Progenitor cell of endocrine pancreas (in vitro differentiated cells): ENCODE data around the gene LRMDA. TPM values are rescaled to one million over a fixed set of nuclear protein-coding genes. Genes with fewer than 3 reads are reported as not detected.
"Not testable (repeated sequence)": the region's sequence is repeated elsewhere in the genome, so short reads cannot be mapped to it uniquely, and the experiment has no call there.

Experiments
- DNase-seq: peaks from one replicate; pipeline ENCODE4 v3.0.0; 2021; ENCODE audit warnings: low spot score; ENCODE audit not compliant: unreplicated experiment
- H3K27ac Mint-ChIP-seq: 2 replicates; pipeline ENCODE4 v1.8.0; 2021; ENCODE audit warnings: mild to moderate bottlenecking, moderate library complexity, mixed read lengths
- H3K27me3 Mint-ChIP-seq: 2 replicates; pipeline ENCODE4 v1.8.0; 2021; ENCODE audit warnings: mixed read lengths
- H3K36me3 Mint-ChIP-seq: 2 replicates; pipeline ENCODE4 v1.8.0; 2022; ENCODE audit warnings: mixed read lengths; ENCODE audit not compliant: insufficient read depth
- H3K4me1 Mint-ChIP-seq: 2 replicates; pipeline ENCODE4 v1.8.0; 2021; ENCODE audit warnings: low read depth, mixed read lengths
- H3K4me3 Mint-ChIP-seq: 2 replicates; pipeline ENCODE4 v1.8.0; 2021; ENCODE audit warnings: low read depth, mild to moderate bottlenecking, moderate library complexity, mixed read lengths
- H3K9me3 Mint-ChIP-seq: 2 replicates; pipeline ENCODE4 v1.8.0; 2021; ENCODE audit warnings: low read depth, mixed read lengths
- total RNA-seq: library from RNA; stranded (reverse); gene quantifications from 2 replicates; pipeline ENCODE4 v1.2.1, GENCODE V29; 2021
- TF ChIP-seq, protein P1 (sequence below): fragments of 200-600 bp; sonication (generic); IDR thresholded peaks from one replicate; pipeline ENCODE4 v1.5.0; 2021; ENCODE audit warnings: antibody characterized with exemption, mild to moderate bottlenecking; ENCODE audit not compliant: unreplicated experiment

The LRMDA gene
- total RNA-seq, 1 donor from 2014 or later, result 6.5 TPM

GRCh38 chr10:76055963-76056362 lies 624.5 kb downstream of the LRMDA start:
- TF ChIP-seq, protein P1, sequence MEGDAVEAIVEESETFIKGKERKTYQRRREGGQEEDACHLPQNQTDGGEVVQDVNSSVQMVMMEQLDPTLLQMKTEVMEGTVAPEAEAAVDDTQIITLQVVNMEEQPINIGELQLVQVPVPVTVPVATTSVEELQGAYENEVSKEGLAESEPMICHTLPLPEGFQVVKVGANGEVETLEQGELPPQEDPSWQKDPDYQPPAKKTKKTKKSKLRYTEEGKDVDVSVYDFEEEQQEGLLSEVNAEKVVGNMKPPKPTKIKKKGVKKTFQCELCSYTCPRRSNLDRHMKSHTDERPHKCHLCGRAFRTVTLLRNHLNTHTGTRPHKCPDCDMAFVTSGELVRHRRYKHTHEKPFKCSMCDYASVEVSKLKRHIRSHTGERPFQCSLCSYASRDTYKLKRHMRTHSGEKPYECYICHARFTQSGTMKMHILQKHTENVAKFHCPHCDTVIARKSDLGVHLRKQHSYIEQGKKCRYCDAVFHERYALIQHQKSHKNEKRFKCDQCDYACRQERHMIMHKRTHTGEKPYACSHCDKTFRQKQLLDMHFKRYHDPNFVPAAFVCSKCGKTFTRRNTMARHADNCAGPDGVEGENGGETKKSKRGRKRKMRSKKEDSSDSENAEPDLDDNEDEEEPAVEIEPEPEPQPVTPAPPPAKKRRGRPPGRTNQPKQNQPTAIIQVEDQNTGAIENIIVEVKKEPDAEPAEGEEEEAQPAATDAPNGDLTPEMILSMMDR, result no peak
- H3K36me3 Mint-ChIP-seq, result peaks cover 5% of the 10 kb centered on the region
- peaks cover 28% of the 10 kb centered on the region for H3K27me3 Mint-ChIP-seq
- peaks cover 9% of the 10 kb centered on the region for H3K9me3 Mint-ChIP-seq
- H3K4me3 Mint-ChIP-seq, result no peak overlapping the region
- H3K4me1 Mint-ChIP-seq, result peaks cover 26% of the 10 kb centered on the region
- no peak for DNase-seq
- H3K27ac Mint-ChIP-seq, result no peak overlapping the region

- H3K9me3 Mint-ChIP-seq, result peaks cover 11% of the 10 kb centered on the region
- H3K36me3 Mint-ChIP-seq, H3K4me3 Mint-ChIP-seq, H3K27ac Mint-ChIP-seq, DNase-seq, H3K4me1 Mint-ChIP-seq, H3K27me3 Mint-ChIP-seq: not testable (repeated sequence)
Observed at GRCh38 chr10:76060993-76061392, 629.6 kb downstream of the LRMDA start.

DNA sequence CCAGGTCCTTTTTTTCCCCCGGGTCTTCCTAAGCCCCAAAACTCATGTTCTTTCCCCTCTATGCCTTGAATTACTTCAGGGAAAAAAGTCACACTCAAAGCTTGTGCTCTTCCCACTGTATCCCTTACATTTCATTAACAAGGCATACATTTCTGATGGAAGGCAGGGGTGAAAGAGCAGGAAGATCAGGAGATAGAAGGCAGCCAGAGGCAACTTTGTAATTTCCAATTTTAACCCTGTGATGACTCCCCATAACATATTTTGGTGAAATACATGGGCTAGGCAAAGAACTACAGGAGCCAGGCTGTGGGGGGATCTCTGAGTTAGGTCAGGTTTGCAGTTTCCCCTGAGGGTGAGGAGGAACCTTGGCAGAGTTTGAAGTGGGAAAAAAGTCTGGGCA lies 635.0 kb downstream of the LRMDA start:
- no peak overlapping the region for H3K4me3 Mint-ChIP-seq
- TF ChIP-seq, protein P1, result no peak

DNA sequence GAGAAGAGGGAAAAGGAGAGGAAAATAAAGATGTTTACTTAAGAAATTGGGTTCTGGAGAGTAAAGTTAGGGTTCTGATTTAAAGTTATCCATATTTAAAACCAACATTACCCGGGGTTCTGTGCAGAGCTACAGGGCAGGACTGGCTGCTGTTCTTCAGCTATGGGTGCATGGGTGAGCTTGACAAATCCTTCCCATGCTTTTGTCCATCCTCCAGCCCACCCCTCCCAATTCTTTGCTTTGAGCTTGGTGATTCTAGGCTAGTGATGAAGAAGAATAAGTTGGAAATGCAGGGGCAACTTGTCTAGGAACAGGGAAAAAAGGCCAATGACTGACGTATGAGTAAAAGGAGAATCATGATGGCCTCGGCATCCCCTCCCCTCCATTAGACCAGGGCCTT lies 636.0 kb downstream of the LRMDA start:
- peaks cover 2% of the 10 kb centered on the region for H3K4me1 Mint-ChIP-seq
- no peak overlapping the region for H3K4me3 Mint-ChIP-seq
- no peak for DNase-seq
- TF ChIP-seq, protein P1, result no peak
- H3K27me3 Mint-ChIP-seq, result no peaks in the 10 kb centered on the region
- H3K27ac Mint-ChIP-seq, result no peak overlapping the region
- H3K36me3 Mint-ChIP-seq, result peaks cover 5% of the 10 kb centered on the region
- peaks cover 7% of the 10 kb centered on the region for H3K9me3 Mint-ChIP-seq

More for the DNA sequence above, 635.0 kb downstream of the LRMDA start:
- peaks cover 7% of the 10 kb centered on the region for H3K9me3 Mint-ChIP-seq
- H3K4me1 Mint-ChIP-seq, result no peaks in the 10 kb centered on the region
- H3K27me3 Mint-ChIP-seq, result no peaks in the 10 kb centered on the region
- peaks cover 5% of the 10 kb centered on the region for H3K36me3 Mint-ChIP-seq
- no peak overlapping the region for H3K27ac Mint-ChIP-seq
- no peak for DNase-seq

GRCh38 chr10:76068856-76069255 lies 637.4 kb downstream of the LRMDA start:
- Mint-ChIP-seq H3K9me3 (peaks cover 7% of the 10 kb centered on the region), H3K36me3 (peaks cover 5% of the 10 kb centered on the region), H3K4me1 (peaks cover 2% of the 10 kb centered on the region), H3K27ac (no peak overlapping the region), H3K27me3 (no peaks in the 10 kb centered on the region), H3K4me3 (no peak overlapping the region)
- TF ChIP-seq, protein P1, result no peak
- DNase-seq, result no peak

- Mint-ChIP-seq H3K27ac (no peak overlapping the region), H3K36me3 (peaks cover 5% of the 10 kb centered on the region), H3K4me3 (no peak overlapping the region), H3K9me3 (peaks cover 11% of the 10 kb centered on the region), H3K4me1 (peaks cover 2% of the 10 kb centered on the region), H3K27me3 (no peaks in the 10 kb centered on the region)
- DNase-seq, result no peak
- TF ChIP-seq, protein P1, result no peak
Observed at GRCh38 chr10:76070916-76071315, 639.5 kb downstream of the LRMDA start.
